HG03108 (cell line): ENCODE results near the gene WNT6.
"Not testable (repeated sequence)": the region's sequence is repeated elsewhere in the genome, so short reads cannot be mapped to it uniquely, and the experiment has no call there.

ENCODE experiments used
- ATAC-seq: cut with Tn5 transposase; IDR thresholded peaks from one replicate; pipeline ENCODE4 v1.9.1; 2021; ENCODE audit warnings: moderate library complexity; ENCODE audit not compliant: unreplicated experiment

The WNT6 gene

GRCh38 chr2:218830526-218831306 is 28.9 kb upstream of the WNT6 start:
- no peak for ATAC-seq

- no peak for ATAC-seq
Observed at GRCh38 chr2:218831378-218831990, 28.1 kb upstream of the WNT6 start, which contains the start of gene PRKAG3. Gene PRKAG3, minus strand, starts transcription at chr2:218831803.

DNA sequence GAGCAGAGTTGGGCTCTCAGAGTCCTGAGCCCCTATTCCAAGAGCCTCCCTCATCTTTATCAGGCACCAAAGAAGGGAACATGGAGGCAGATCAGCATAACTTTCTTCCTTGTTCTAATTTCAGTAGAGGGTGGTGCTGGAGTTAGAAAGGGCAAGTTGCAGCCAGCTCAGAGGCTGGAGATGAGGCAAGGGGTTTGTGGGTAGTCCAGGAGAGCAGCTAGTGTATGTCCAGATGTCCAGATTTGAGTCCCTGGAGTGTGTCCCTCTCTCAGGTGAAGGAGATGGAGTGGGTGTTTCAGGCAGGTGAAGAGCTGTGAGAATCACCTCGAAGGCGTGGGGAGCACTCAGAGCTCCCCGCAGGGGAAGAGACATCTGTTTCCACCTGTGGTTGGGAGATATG is 27.5 kb upstream of the WNT6 start:
- no peak for ATAC-seq

GRCh38 chr2:218832520-218832919 is 27.1 kb upstream of the WNT6 start:
- ATAC-seq, result no peak

GRCh38 chr2:218833023-218833609 is 26.5 kb upstream of the WNT6 start:
- no peak for ATAC-seq

GRCh38 chr2:218834685-218835084 is 24.9 kb upstream of the WNT6 start:
- no peak for ATAC-seq

GRCh38 chr2:218837495-218837894 is 22.1 kb upstream of the WNT6 start:
- no peak for ATAC-seq

DNA sequence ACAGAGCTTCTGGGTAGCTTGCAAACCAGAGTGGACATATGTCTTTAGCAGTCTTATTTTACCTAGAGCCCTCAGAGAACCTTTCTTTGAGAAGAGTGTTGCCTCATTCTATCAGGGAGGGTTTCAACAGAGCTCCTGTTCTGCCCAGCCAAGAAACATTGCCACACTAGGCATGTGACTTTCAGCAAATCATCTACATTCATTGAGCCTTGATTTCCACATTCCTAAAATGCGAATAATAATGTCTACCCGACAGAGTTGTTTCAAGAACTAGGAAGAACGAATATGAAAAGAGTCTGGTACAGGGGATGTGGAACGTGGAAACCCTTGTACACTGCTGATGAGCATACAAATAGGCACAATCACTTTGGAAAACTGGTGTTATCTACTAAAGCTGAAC is 20.2 kb upstream of the WNT6 start:
- no peak for ATAC-seq

- ATAC-seq, result no peak
Observed at GRCh38 chr2:218839888-218840287, 19.7 kb upstream of the WNT6 start.

GRCh38 chr2:218844334-218844733 is 15.3 kb upstream of the WNT6 start:
- ATAC-seq, result not testable (repeated sequence)

- ATAC-seq, result not testable (repeated sequence)
Observed at GRCh38 chr2:218846963-218847362, 12.6 kb upstream of the WNT6 start.

DNA sequence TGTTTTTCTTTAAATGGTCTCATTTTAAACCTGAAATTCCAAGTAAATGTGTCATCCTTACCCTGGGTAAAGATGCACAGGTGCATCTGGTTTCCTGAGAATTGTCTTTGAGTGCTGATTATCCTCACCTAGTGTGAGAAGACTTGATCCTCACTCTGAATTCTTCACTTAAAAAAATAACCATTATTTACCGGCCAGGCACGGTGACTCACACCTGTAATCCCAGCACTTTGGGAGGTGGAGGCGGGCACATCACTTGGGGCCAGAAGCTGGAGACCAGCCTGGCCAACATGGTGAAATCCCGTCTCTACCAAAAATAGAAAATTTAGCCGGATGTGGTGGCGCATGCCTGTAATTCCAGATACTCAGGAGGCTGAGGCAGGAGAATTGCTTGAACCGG is 9.9 kb upstream of the WNT6 start:
- ATAC-seq, result no peak

GRCh38 chr2:218850796-218851195 is 8.8 kb upstream of the WNT6 start:
- ATAC-seq, result no peak

GRCh38 chr2:218851286-218851685 is 8.3 kb upstream of the WNT6 start:
- ATAC-seq, result no peak

GRCh38 chr2:218852911-218853667 is 6.5 kb upstream of the WNT6 start:
- ATAC-seq, result no peak

GRCh38 chr2:218853766-218854165 is 5.8 kb upstream of the WNT6 start:
- no peak for ATAC-seq

DNA sequence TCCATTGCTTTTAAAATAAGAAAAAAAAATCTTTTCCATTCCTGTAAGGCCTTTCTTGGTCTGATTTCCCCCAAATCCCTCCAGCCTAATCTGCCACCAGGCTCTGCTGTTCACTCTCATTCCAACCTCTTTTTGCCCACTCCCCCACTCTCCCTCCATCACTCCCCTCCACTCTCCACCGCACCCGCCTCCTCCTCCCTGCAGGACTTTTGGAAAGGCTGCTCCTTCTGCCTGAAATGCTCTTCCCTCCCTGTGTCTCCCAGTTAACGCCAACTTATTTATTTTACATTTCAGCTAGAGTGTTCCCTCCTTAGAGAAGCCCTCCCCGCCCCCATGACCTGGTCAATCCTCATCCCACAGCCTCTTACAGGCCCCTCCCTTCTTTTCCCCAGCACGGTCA is 4.7 kb upstream of the WNT6 start:
- no peak for ATAC-seq

DNA sequence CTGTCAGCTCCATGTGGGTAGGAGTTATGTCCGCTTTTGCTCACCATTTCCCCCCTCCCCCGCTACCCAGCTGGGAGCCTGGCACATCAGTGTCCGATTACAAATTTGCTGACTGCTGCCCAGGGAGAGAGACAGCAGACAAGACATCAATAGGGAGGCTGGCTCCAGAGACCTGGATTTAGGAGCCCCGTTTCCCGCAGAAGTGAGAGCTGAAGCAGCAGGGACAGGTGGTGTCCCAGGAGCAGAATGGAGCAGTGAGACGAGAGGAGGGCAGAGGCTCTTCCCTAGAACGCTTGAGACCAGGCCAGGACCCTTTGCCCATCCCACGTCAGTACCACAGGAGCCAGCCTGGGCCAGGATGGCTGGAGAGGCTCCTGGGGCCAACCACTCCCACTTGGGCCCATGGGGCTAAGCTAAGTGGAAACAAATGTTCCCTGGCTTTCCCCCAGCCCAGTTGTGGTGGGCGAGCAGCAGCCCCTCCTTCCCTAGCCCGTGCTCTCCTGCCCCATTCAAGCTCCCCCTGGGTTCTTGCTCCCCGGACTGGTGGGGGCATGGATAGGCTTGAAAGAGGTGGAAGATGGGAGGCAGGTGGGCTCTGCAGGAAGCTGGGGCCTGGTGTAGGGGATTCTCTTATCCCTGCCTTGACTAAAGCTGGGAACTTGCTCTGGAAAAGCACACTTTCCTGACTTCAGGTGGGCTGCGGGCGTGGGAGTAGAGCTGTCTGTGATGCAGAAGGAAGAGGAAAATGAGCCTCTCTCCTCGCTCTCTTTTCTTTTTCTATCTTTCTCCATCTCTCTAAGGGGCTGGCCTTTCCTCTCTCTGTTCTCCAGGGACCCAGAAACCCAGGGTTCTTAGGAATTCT is 4.1 kb upstream of the WNT6 start:
- no peak for ATAC-seq

DNA sequence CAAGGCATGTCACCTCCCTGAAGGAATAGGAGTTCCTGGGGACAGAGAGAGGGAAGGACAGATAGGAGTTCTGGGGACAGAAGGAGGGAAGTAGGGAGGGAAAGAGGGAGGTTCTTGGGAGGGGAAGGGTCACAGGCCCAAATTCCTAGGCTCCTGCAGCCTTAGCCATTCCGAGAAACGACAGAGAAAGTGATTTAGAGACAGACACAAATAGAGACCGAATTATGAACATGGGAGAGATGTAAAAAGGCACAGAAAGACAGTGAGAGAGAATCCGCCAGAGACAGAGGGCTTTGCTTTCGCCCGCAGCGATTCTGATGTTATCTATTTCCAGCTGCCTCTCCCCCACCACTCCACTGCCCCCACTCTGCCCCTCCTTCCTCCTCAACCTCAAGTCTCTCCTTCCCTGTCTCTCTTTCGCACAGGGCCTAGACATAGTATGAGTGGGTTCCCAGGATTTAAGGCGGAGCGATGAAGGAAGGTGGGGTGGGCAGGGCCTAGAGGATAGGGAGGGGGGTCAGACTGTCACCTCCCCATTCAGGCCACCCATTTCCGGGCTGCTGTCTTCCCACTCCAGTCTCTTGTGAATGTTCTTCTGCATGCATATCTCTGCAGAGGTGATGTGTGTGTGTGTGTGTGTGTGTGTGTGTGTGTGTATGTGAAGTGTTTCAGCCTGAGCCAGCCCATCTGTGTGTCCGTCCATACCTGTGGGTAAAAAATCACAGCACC is 3.3 kb upstream of the WNT6 start:
- no peak for ATAC-seq

- no peak for ATAC-seq
Observed at GRCh38 chr2:218856896-218857243, 2.7 kb upstream of the WNT6 start.
